GM21423 (cell line): Measurements from ENCODE around the gene PIM3.

ENCODE experiments used
- ATAC-seq: cut with Tn5 transposase; IDR thresholded peaks from one replicate; pipeline ENCODE4 v1.9.1; 2021; ENCODE audit warnings: mild to moderate bottlenecking, moderate library complexity; ENCODE audit not compliant: unreplicated experiment

Gene PIM3

GRCh38 chr22:49927483-49928184 lies 32.9 kb upstream of the PIM3 start:
- no peak for ATAC-seq

GRCh38 chr22:49928185-49928495 lies 32.4 kb upstream of the PIM3 start:
- ATAC-seq: no peak

GRCh38 chr22:49928555-49929210 lies 31.9 kb upstream of the PIM3 start:
- no peak for ATAC-seq

GRCh38 chr22:49929211-49929979 lies 31.2 kb upstream of the PIM3 start:
- ATAC-seq: no peak

- no peak for ATAC-seq
Measured at GRCh38 chr22:49929994-49930575, 30.5 kb upstream of the PIM3 start.

- ATAC-seq: no peak
Measured at GRCh38 chr22:49930596-49931412, 29.8 kb upstream of the PIM3 start.

GRCh38 chr22:49933236-49934159 lies 27.1 kb upstream of the PIM3 start:
- ATAC-seq: no peak

- no peak for ATAC-seq
Measured at GRCh38 chr22:49934160-49934890, 26.2 kb upstream of the PIM3 start.

- ATAC-seq: no peak
Measured at GRCh38 chr22:49934891-49935557, 25.5 kb upstream of the PIM3 start.

GRCh38 chr22:49935561-49935960 lies 25.0 kb upstream of the PIM3 start:
- ATAC-seq: no peak

GRCh38 chr22:49936018-49936972 lies 24.3 kb upstream of the PIM3 start:
- ATAC-seq: peak; percentile 66

GRCh38 chr22:49936973-49937757 lies 23.4 kb upstream of the PIM3 start:
- ATAC-seq: no peak

GRCh38 chr22:49937758-49938564 lies 22.6 kb upstream of the PIM3 start:
- ATAC-seq: no peak

- no peak for ATAC-seq
Measured at GRCh38 chr22:49938565-49939136, 21.9 kb upstream of the PIM3 start.

- no peak for ATAC-seq
Measured at GRCh38 chr22:49941507-49942316, 18.9 kb upstream of the PIM3 start.
